Nephron (organoid): ENCODE data around the gene MYO1D.

Experiments used
- H3K27ac Mint-ChIP-seq, 3 experiments: 2 replicates each; pipeline ENCODE4 v1.8.0; 2020; ENCODE audit warnings: mixed read lengths in 3 of 3, mild to moderate bottlenecking in 2 of 3, moderate library complexity in 1 of 3
- H3K27me3 Mint-ChIP-seq: 2 replicates; pipeline ENCODE4 v1.8.0; 2021; ENCODE audit warnings: low read depth, mild to moderate bottlenecking, moderate library complexity, mixed read lengths
- H3K36me3 Mint-ChIP-seq: 2 replicates; pipeline ENCODE4 v1.8.0; 2020; ENCODE audit warnings: low read depth, mixed read lengths
- H3K4me1 Mint-ChIP-seq: 2 replicates; pipeline ENCODE4 v1.8.0; 2020; ENCODE audit warnings: mixed read lengths
- H3K4me3 Mint-ChIP-seq, 3 experiments: 2 replicates each; pipeline ENCODE4 v1.8.0; 2020; ENCODE audit warnings: mild to moderate bottlenecking in 3 of 3, mixed read lengths in 3 of 3, moderate library complexity in 2 of 3
- H3K9me3 Mint-ChIP-seq: 2 replicates; pipeline ENCODE4 v1.8.0; 2020; ENCODE audit warnings: mixed read lengths
- TF ChIP-seq, protein P1 (sequence below), 3 experiments: fragments of 200-600 bp; sonication (generic); IDR thresholded peaks; one replicate each; pipeline ENCODE4 v1.5.0; 2021; ENCODE audit warnings: antibody characterized with exemption in 3 of 3; ENCODE audit not compliant: unreplicated experiment in 3 of 3

Gene MYO1D

DNA sequence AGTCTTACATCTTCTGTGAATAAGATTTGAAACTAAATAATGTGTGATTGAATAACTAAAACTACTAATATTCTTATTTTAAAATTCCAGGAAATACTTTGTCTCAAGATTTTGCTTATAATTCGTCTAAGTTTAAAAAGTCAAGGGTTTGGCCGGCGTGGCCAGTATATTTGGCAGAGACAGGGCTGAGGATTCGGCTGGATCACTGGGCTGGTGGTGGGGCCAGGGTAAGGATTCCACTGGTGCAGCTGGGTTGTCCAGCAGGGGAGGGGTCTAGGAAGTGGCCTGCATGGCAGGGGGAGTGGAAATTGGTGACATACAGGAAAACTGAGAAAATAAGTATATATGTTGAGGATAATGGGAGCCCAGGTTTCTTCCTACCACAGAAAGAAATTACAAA lies 75.7 kb downstream of the MYO1D start:
- no peaks in the 10 kb centered on the region for H3K27me3 Mint-ChIP-seq
- TF ChIP-seq, protein P1, sequence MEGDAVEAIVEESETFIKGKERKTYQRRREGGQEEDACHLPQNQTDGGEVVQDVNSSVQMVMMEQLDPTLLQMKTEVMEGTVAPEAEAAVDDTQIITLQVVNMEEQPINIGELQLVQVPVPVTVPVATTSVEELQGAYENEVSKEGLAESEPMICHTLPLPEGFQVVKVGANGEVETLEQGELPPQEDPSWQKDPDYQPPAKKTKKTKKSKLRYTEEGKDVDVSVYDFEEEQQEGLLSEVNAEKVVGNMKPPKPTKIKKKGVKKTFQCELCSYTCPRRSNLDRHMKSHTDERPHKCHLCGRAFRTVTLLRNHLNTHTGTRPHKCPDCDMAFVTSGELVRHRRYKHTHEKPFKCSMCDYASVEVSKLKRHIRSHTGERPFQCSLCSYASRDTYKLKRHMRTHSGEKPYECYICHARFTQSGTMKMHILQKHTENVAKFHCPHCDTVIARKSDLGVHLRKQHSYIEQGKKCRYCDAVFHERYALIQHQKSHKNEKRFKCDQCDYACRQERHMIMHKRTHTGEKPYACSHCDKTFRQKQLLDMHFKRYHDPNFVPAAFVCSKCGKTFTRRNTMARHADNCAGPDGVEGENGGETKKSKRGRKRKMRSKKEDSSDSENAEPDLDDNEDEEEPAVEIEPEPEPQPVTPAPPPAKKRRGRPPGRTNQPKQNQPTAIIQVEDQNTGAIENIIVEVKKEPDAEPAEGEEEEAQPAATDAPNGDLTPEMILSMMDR (IDR thresholded peaks at IDR 0.05; ENCODE audit: unreplicated experiment in 3 of 3) = no peak
- H3K9me3 Mint-ChIP-seq = no peaks in the 10 kb centered on the region
- H3K36me3 Mint-ChIP-seq = no peaks in the 10 kb centered on the region
- H3K4me3 Mint-ChIP-seq = no peak overlapping the region
- H3K4me1 Mint-ChIP-seq = no peaks in the 10 kb centered on the region
- H3K27ac Mint-ChIP-seq = no peak overlapping the region

DNA sequence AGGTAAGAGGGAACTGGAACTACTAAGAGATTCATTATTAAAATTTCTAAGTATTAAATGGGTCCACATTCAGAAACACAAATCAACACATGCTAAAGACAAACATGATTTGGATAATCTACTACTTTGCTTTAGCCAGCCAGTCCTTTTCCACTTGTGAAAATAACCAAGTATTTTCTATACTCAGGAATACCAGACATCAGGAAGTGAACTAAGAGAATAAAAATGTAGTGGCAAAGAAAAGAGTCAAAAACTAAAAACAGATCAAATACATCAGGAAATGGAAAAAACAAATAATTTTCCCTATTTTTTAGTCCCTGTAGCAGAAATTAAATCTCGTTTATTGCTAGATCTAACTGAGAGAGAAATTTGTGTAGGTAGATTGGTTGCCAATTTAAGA lies 78.0 kb downstream of the MYO1D start:
- H3K4me3 Mint-ChIP-seq = no peak overlapping the region
- TF ChIP-seq, protein P1 (IDR thresholded peaks at IDR 0.05; ENCODE audit: unreplicated experiment in 3 of 3) = no peak
- no peaks in the 10 kb centered on the region for H3K4me1 Mint-ChIP-seq
- no peak overlapping the region for H3K27ac Mint-ChIP-seq
- no peaks in the 10 kb centered on the region for H3K36me3 Mint-ChIP-seq
- H3K9me3 Mint-ChIP-seq = no peaks in the 10 kb centered on the region
- H3K27me3 Mint-ChIP-seq = peaks cover 4% of the 10 kb centered on the region

DNA sequence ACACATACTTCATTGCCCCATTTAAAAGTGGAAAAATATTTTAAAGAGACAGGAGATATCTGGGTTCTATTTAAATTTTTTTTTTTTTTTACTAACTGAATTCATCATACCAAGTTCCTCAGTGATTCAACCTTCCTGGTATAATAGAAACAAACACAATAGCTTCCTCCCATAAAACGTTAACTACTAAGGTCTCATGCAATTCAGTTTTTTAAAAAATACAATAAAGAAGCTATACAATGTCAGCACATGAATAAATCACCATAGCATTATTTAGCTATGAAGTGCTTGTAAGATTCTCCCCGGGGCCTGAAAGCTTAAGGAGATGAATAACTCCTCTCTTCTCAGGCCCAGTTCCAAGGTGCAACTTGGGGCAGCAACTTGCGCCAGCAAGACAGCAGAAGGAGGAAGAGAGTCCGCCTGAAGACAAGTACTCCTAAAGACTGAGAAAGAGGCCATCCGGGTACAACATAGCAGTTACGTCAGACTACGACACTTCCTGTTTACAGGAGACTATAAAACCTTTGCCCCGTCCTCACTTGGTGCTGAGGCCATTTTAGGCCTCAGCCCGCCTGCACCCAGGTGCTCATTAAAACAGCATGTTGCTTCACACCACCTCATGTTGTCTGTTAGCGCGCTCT lies 81.5 kb downstream of the MYO1D start:
- no peaks in the 10 kb centered on the region for H3K4me1 Mint-ChIP-seq
- no peaks in the 10 kb centered on the region for H3K36me3 Mint-ChIP-seq
- H3K9me3 Mint-ChIP-seq = no peaks in the 10 kb centered on the region
- no peak overlapping the region for H3K4me3 Mint-ChIP-seq
- no peak overlapping the region for H3K27ac Mint-ChIP-seq
- TF ChIP-seq, protein P1 (IDR thresholded peaks at IDR 0.05; ENCODE audit: unreplicated experiment in 3 of 3) = no peak
- H3K27me3 Mint-ChIP-seq = peaks cover 4% of the 10 kb centered on the region

DNA sequence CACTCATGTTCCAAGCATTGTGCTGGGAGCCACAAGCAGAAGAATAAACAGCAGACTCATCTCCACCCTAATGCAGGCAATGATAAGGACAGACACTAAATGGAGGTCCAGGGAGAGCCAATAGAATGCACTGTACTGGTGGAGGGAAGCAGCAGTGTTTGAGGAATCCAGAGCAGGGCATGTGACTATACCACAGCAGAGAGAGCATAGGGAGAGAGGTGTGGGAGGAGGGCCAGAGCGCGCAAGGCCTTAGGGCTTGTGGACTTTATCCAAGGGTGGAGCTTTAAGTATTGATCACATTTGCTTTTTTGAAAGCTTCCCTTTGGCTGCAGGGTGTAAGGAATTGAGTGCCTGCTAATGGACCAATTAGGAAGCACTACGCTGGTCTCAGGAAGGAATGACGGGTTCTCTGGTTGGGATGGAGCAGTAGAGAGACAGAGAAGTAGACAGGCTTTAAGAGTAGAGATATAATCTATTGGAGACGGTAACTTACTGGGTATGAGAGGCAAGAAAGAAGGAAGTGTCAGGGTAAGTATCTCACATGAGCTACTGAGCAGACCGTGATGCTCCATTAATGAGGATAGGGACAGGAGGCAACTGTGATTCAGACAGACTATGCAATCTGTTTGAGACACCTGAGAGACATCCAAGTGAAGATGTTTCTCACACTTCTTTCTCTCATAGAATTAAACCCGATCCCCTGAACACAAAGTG lies 82.2 kb downstream of the MYO1D start:
- Mint-ChIP-seq H3K9me3 (no peaks in the 10 kb centered on the region), H3K36me3 (no peaks in the 10 kb centered on the region), H3K27ac (no peak overlapping the region), H3K27me3 (peaks cover 4% of the 10 kb centered on the region), H3K4me3 (no peak overlapping the region), H3K4me1 (no peaks in the 10 kb centered on the region)
- TF ChIP-seq, protein P1 (IDR thresholded peaks at IDR 0.05; ENCODE audit: unreplicated experiment in 3 of 3) = no peak

DNA sequence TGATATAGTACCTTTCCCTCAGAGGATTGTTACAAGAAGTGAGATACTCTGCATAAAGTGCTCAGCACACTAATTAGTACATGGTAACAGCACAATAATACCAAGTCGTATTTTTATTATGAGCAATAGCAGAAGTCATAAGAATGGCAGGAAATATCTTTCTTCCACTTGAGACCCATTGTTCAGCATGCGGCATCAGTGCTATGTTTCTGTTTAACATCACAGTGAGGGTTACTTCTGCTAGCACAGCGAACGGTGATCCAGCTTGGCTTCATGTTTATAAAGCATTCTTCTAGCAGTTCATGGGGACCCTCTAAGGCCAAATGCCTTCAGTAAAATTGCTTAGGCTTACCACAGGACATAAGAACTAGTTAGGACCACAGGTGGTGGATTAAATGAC lies 83.1 kb downstream of the MYO1D start:
- TF ChIP-seq, protein P1 (IDR thresholded peaks at IDR 0.05; ENCODE audit: unreplicated experiment in 3 of 3) = no peak
- Mint-ChIP-seq H3K4me3 (no peak overlapping the region), H3K4me1 (no peaks in the 10 kb centered on the region)

DNA sequence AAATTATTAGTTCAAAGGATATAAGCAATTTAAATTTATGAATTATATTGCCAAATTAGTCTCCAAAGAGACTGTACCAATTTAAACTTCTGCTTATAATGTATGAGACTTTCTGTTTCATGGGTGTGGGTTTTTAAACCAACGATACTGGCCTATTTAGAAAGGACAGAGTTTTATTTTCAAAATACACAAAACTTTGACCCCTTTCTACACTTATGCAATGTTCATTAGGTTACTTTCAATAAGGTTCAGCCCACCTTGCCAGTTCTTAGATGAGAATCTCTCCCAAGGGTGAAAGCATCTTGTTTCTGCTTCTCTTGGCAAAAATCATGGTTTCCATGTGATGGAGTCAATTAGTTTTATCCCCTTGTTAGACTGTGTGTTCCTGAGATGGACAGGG lies 84.7 kb downstream of the MYO1D start:
- Mint-ChIP-seq H3K9me3 (peaks cover 5% of the 10 kb centered on the region), H3K27me3 (peaks cover 4% of the 10 kb centered on the region), H3K4me1 (no peaks in the 10 kb centered on the region), H3K36me3 (peaks cover 5% of the 10 kb centered on the region), H3K4me3 (no peak overlapping the region), H3K27ac (no peak overlapping the region)
- TF ChIP-seq, protein P1 (IDR thresholded peaks at IDR 0.05; ENCODE audit: unreplicated experiment in 3 of 3) = no peak

More for the DNA sequence above, 83.1 kb downstream of the MYO1D start:
- H3K27ac Mint-ChIP-seq = no peak overlapping the region
- peaks cover 4% of the 10 kb centered on the region for H3K27me3 Mint-ChIP-seq
- H3K36me3 Mint-ChIP-seq = peaks cover 5% of the 10 kb centered on the region
- peaks cover 4% of the 10 kb centered on the region for H3K9me3 Mint-ChIP-seq
